Measurements from ENCODE around the gene APPL1.

- TF ChIP-seq CTCF (IDR thresholded peaks at IDR 0.05) (no peak), EZH2 (IDR thresholded peaks at IDR 0.05) (no peak)
Observed at GRCh38 chr3:57194641-57195040, 32.9 kb upstream of the APPL1 start.
